BJ (cell line): ENCODE data around the gene IPO13. TPM values are rescaled to one million over a fixed set of nuclear protein-coding genes. Genes with fewer than 3 reads are reported as not detected.

Experiments used
- CTCF ChIA-PET: fragments of 350-600 bp; formaldehyde crosslinking; extraction: SDS; loops from one replicate; lab custom pipeline; 2021; ENCODE audit warnings: antibody characterized with exemption, inconsistent platforms; lab: Yijun Ruan, JAX
- POLR2A ChIA-PET: fragments of 300-600 bp; sonication (Branson Sonifier 250); formaldehyde crosslinking; extraction: SDS; loops from one replicate; lab custom pipeline; 2021; ENCODE audit warnings: antibody characterized with exemption; lab: Charles Lee
- DNase-seq: peaks from one replicate; pipeline ENCODE4 v3.0.0-alpha.2; 2011; ENCODE audit warnings: low read depth
- H3K27me3 ChIP-seq: 2 replicates; pipeline ENCODE4 v1.6.0; 2011; ENCODE audit warnings: low read length; ENCODE audit not compliant: control insufficient read depth, insufficient read depth
- H3K36me3 ChIP-seq: 2 replicates; pipeline ENCODE4 v1.5.1; 2011; ENCODE audit warnings: low read length; ENCODE audit not compliant: control insufficient read depth, insufficient read depth
- H3K4me3 ChIP-seq: 2 replicates; pipeline ENCODE4 v1.5.1; 2011; ENCODE audit warnings: low read depth, mild to moderate bottlenecking, control low read depth, low read length
- CTCF ChIP-seq: IDR thresholded peaks from 2 replicates; pipeline ENCODE4 v1.5.1; 2011; ENCODE audit warnings: low read depth, mild to moderate bottlenecking, control low read depth, inconsistent platforms, low read length, moderate library complexity; ENCODE audit not compliant: insufficient read depth
- polyA plus RNA-seq: library from polyadenylated mRNA; depleted of rRNA; stranded (reverse); fragments of >200 nt; gene quantifications from 2 replicates; pipeline ENCODE4 v1.2.3, GENCODE V29; 2011

IPO13 gene
- polyA plus RNA-seq, 1 experiment = 24.8 TPM

- CTCF ChIA-PET = interaction anchor here (1.6 kb wide), 1 partner anchor 9 kb away, joined by 10 read pairs; no protein-coding TSS in a partner anchor
Measured at GRCh38 chr1:43995984-43996732, 49.4 kb downstream of the IPO13 start.

GRCh38 chr1:43996733-43997115 lies 50.0 kb downstream of the IPO13 start:
- no peak for DNase-seq
- Histone ChIP-seq H3K36me3 (peaks cover 23% of the 10 kb centered on the region), H3K27me3 (no peaks in the 10 kb centered on the region), H3K4me3 (no peak overlapping the region)
- ChIA-PET CTCF (interaction anchor here (11.4 kb wide), 1 partner anchor 48 kb away, joined by 197 read pairs; no protein-coding TSS in a partner anchor), POLR2A (no interaction called here)
- TF ChIP-seq CTCF = no peak

More at GRCh38 chr1:43995984-43996732, 49.4 kb downstream of the IPO13 start:
- Histone ChIP-seq H3K27me3 (no peaks in the 10 kb centered on the region), H3K36me3 (peaks cover 20% of the 10 kb centered on the region), H3K4me3 (no peak overlapping the region)
- DNase-seq = no peak
- no peak for TF ChIP-seq CTCF
- POLR2A ChIA-PET = no interaction called here

GRCh38 chr1:43997295-43997999 lies 50.7 kb downstream of the IPO13 start:
- ChIA-PET CTCF (interaction anchor here (11.4 kb wide), 1 partner anchor 47 kb away, joined by 197 read pairs; no protein-coding TSS in a partner anchor), POLR2A (no interaction called here)
- no peak for TF ChIP-seq CTCF
- Histone ChIP-seq H3K4me3 (no peak overlapping the region), H3K36me3 (peaks cover 26% of the 10 kb centered on the region), H3K27me3 (no peaks in the 10 kb centered on the region)
- no peak for DNase-seq

GRCh38 chr1:43998000-43998378 lies 51.2 kb downstream of the IPO13 start:
- ChIA-PET POLR2A (no interaction called here), CTCF (interaction anchor here (11.4 kb wide), 1 partner anchor 47 kb away, joined by 197 read pairs; no protein-coding TSS in a partner anchor)
- Histone ChIP-seq H3K27me3 (no peaks in the 10 kb centered on the region), H3K36me3 (peaks cover 28% of the 10 kb centered on the region), H3K4me3 (no peak overlapping the region)
- no peak for DNase-seq
- TF ChIP-seq CTCF = no peak

- ChIA-PET CTCF (interaction anchor here (1.4 to 11.4 kb wide), 2 partner anchors 37 to 45 kb away, joined by 3 to 197 read pairs; no protein-coding TSS in a partner anchor), POLR2A (no interaction called here)
- H3K36me3 ChIP-seq = peaks cover 30% of the 10 kb centered on the region
- no peak for DNase-seq
- no peak for TF ChIP-seq CTCF
- no peaks in the 10 kb centered on the region for H3K27me3 ChIP-seq
- H3K4me3 ChIP-seq = no peak overlapping the region
Measured at GRCh38 chr1:43999455-43999854, 52.7 kb downstream of the IPO13 start.
